ENCODE data around the gene CCDC30. TPM values are rescaled to one million over a fixed set of nuclear protein-coding genes. Genes with fewer than 3 reads are reported as not detected.

CCDC30 gene
- total and polyA plus RNA-seq, 9 of the 15 experiments (the other 6 are each of a cell fraction or from before 2014, with no cell fraction given): 0.05 to 0.91 (median 0.24) TPM

GRCh38 chr1:42692461-42692860 lies 229.4 kb downstream of the CCDC30 start (continued):
- TF ChIP-seq PTTG1 (tag; IDR thresholded peaks at IDR 0.05; ENCODE audit: low read depth) (no peak), TAL1 (IDR thresholded peaks at IDR 0.05) (no peak)
- TF ChIP-seq, protein P1, sequence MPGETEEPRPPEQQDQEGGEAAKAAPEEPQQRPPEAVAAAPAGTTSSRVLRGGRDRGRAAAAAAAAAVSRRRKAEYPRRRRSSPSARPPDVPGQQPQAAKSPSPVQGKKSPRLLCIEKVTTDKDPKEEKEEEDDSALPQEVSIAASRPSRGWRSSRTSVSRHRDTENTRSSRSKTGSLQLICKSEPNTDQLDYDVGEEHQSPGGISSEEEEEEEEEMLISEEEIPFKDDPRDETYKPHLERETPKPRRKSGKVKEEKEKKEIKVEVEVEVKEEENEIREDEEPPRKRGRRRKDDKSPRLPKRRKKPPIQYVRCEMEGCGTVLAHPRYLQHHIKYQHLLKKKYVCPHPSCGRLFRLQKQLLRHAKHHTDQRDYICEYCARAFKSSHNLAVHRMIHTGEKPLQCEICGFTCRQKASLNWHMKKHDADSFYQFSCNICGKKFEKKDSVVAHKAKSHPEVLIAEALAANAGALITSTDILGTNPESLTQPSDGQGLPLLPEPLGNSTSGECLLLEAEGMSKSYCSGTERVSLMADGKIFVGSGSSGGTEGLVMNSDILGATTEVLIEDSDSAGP (CRISPR knock-in tag; IDR thresholded peaks at IDR 0.05): no peak

GRCh38 chr1:42692911-42693310 lies 229.8 kb downstream of the CCDC30 start:
- DNase-seq (ENCODE audit: extremely low read depth in 1 of 4, low spot score in 3 of 4): no peak
- peaks cover 100% of the 10 kb centered on the region for H3K36me3 ChIP-seq (ENCODE audit: control insufficient read depth, insufficient read depth, low read length)

More at GRCh38 chr1:42692911-42693310, 229.8 kb downstream of the CCDC30 start:
- TF ChIP-seq ZNF431 (CRISPR knock-in tag; IDR thresholded peaks at IDR 0.05) (no peak), PRMT5 (CRISPR knock-in tag; IDR thresholded peaks at IDR 0.05) (no peak), RUNX1 (IDR thresholded peaks at IDR 0.05; ENCODE audit: low read depth) (no peak), NR1H2 (CRISPR knock-in tag; IDR thresholded peaks at IDR 0.05) (no peak), CLOCK (CRISPR knock-in tag; IDR thresholded peaks at IDR 0.05; ENCODE audit: borderline replicate concordance) (no peak), ARNT (IDR thresholded peaks at IDR 0.05) (no peak), ZNF449 (CRISPR knock-in tag; IDR thresholded peaks at IDR 0.05) (no peak), CBX8 (IDR thresholded peaks at IDR 0.05; ENCODE audit: borderline replicate concordance, extremely low read depth, low read depth, low read length, poor library complexity, severe bottlenecking) (no peak), SRF (CRISPR knock-in tag; IDR thresholded peaks at IDR 0.05) (no peak)
- TF ChIP-seq, protein P2, sequence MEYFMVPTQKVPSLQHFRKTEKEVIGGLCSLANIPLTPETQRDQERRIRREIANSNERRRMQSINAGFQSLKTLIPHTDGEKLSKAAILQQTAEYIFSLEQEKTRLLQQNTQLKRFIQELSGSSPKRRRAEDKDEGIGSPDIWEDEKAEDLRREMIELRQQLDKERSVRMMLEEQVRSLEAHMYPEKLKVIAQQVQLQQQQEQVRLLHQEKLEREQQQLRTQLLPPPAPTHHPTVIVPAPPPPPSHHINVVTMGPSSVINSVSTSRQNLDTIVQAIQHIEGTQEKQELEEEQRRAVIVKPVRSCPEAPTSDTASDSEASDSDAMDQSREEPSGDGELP (CRISPR knock-in tag; IDR thresholded peaks at IDR 0.05; ENCODE audit: borderline replicate concordance): no peak
- H3K4me2 ChIP-seq (ENCODE audit: insufficient read depth, low read length): no peak overlapping the region
- POLR2A ChIA-PET: interaction anchor here (1.1 to 5.7 kb wide), 4 partner anchors 10 to 27 kb away, joined by 4 to 58 read pairs (median 12); partner anchors contain the start of gene YBX1
- FAIRE-seq (no peak), ATAC-seq (no peak)
- CTCF ChIA-PET (ENCODE audit: low intra/inter-chr PET ratio): no interaction called here
- no TSS peak for BruUV-seq (replicated peaks)
- no peaks in the 10 kb centered on the region for H3K27me3 ChIP-seq (ENCODE audit: control insufficient read depth in 2 of 2, insufficient read depth in 2 of 2, low read length in 2 of 2)
- no peak overlapping the region for H2AFZ ChIP-seq (ENCODE audit: low read depth, low read length)
- H3K4me1 ChIP-seq (replicated peaks in 1 of 2; ENCODE audit: control insufficient read depth in 2 of 2, insufficient read depth in 2 of 2, low read length in 2 of 2): peaks cover 0 to 22% of the 10 kb centered on the region in 2 experiments; a peak in 3 of 5 replicates
- no peak overlapping the region for H3K9ac ChIP-seq (ENCODE audit: insufficient read depth in 1 of 2, low read depth in 2 of 2, low read length in 2 of 2)
- H3K4me3 ChIP-seq: no peak overlapping the region
- peaks cover 4% of the 10 kb centered on the region for H3K9me1 ChIP-seq (ENCODE audit: control insufficient read depth, insufficient read depth, low read length)
- in situ Hi-C loops (cut with MboI) (no loop called here), intact Hi-C loops (cut with micrococcal nuclease) (no loop called here)
- peaks cover 98% of the 10 kb centered on the region for H3K79me2 ChIP-seq (ENCODE audit: control insufficient read depth, insufficient read depth, low read length)
- H4K20me1 ChIP-seq (replicated peaks; ENCODE audit: control insufficient read depth, insufficient read depth, low read length): peaks cover 59% of the 10 kb centered on the region
- WGBS (ENCODE audit: insufficient coverage, low coverage, missing lambda C conversion rate): 94% methylated on average over 2 of the region's 2 CpGs
- 0 out of 3 replicates have a peak overlapping the region, but pooled peaks have one; percentile 8 for H3K27ac ChIP-seq (ENCODE audit: extremely low read depth, low read depth, low read length)
- H3K9me3 ChIP-seq (replicated peaks; ENCODE audit: control insufficient read depth, insufficient read depth, low read depth, low read length): no peaks in the 10 kb centered on the region
